Measurements from ENCODE around the gene NABP1.

GRCh38 chr2:191636586-191636985 is 41.4 kb upstream of the NABP1 start:
- TF ChIP-seq POLR2A (IDR thresholded peaks at IDR 0.05; ENCODE audit: low read length): no peak
- no peak for TF ChIP-seq GATA1 (IDR thresholded peaks at IDR 0.05; ENCODE audit: low read depth, low read length)

Measured in erythroblast (primary cell).